Measurements from ENCODE around the gene EMILIN1. TPM values are rescaled to one million over a fixed set of nuclear protein-coding genes. Genes with fewer than 3 reads are reported as not detected.

The EMILIN1 gene
- polyA plus RNA-seq, 1 donor = 49.1 TPM

- Histone ChIP-seq H3K27me3 (ENCODE audit: control insufficient read depth, insufficient read depth, low read length) (no peaks in the 10 kb centered on the region), H3K4me1 (ENCODE audit: control insufficient read depth, insufficient read depth, low read length) (peaks cover 11% of the 10 kb centered on the region), H3K36me3 (ENCODE audit: control insufficient read depth, insufficient read depth, low read length) (peaks cover 45% of the 10 kb centered on the region), H3K9me3 (ENCODE audit: control insufficient read depth, low read depth, low read length) (no peaks in the 10 kb centered on the region), H3K4me3 (ENCODE audit: low read length) (no peak overlapping the region), H3K27ac (ENCODE audit: low read length) (no peak overlapping the region)
- 80% methylated on average over 1 of the region's 8 CpGs for WGBS (ENCODE audit: insufficient coverage, low lambda C conversion rate)
- DNase-seq = no peak
Measured at GRCh38 chr2:27053776-27054175, 24.6 kb upstream of the EMILIN1 start.

- H3K27me3 ChIP-seq (ENCODE audit: control insufficient read depth, insufficient read depth, low read length) = no peaks in the 10 kb centered on the region
- no peak overlapping the region for H3K27ac ChIP-seq (ENCODE audit: low read length)
- H3K4me3 ChIP-seq (ENCODE audit: low read length) = no peak overlapping the region
- H3K9me3 ChIP-seq (ENCODE audit: control insufficient read depth, low read depth, low read length) = no peaks in the 10 kb centered on the region
- WGBS (ENCODE audit: insufficient coverage, low lambda C conversion rate) = no CpG with 5 or more reads among the region's 11 CpGs
- peaks cover 52% of the 10 kb centered on the region for H3K36me3 ChIP-seq (ENCODE audit: control insufficient read depth, insufficient read depth, low read length)
- peaks cover 4% of the 10 kb centered on the region for H3K4me1 ChIP-seq (ENCODE audit: control insufficient read depth, insufficient read depth, low read length)
- DNase-seq = no peak
Measured at GRCh38 chr2:27054721-27055120, 23.7 kb upstream of the EMILIN1 start.

GRCh38 chr2:27057184-27057583 lies 21.2 kb upstream of the EMILIN1 start:
- H3K27me3 ChIP-seq (ENCODE audit: control insufficient read depth, insufficient read depth, low read length) = no peaks in the 10 kb centered on the region
- H3K4me3 ChIP-seq (ENCODE audit: low read length) = no peak overlapping the region
- H3K27ac ChIP-seq (ENCODE audit: low read length) = no peak overlapping the region
- no peaks in the 10 kb centered on the region for H3K9me3 ChIP-seq (ENCODE audit: control insufficient read depth, low read depth, low read length)
- peaks cover 3% of the 10 kb centered on the region for H3K4me1 ChIP-seq (ENCODE audit: control insufficient read depth, insufficient read depth, low read length)
- no peak for DNase-seq
- peaks cover 56% of the 10 kb centered on the region for H3K36me3 ChIP-seq (ENCODE audit: control insufficient read depth, insufficient read depth, low read length)
- no CpG with 5 or more reads among the region's 6 CpGs for WGBS (ENCODE audit: insufficient coverage, low lambda C conversion rate)

- no peak overlapping the region for H3K27ac ChIP-seq (ENCODE audit: low read length)
- H3K4me1 ChIP-seq (ENCODE audit: control insufficient read depth, insufficient read depth, low read length) = no peaks in the 10 kb centered on the region
- H3K4me3 ChIP-seq (ENCODE audit: low read length) = no peak overlapping the region
- H3K36me3 ChIP-seq (ENCODE audit: control insufficient read depth, insufficient read depth, low read length) = peaks cover 55% of the 10 kb centered on the region
- WGBS (ENCODE audit: insufficient coverage, low lambda C conversion rate) = no CpG with 5 or more reads among the region's 10 CpGs
- H3K9me3 ChIP-seq (ENCODE audit: control insufficient read depth, low read depth, low read length) = no peaks in the 10 kb centered on the region
- DNase-seq = no peak
- H3K27me3 ChIP-seq (ENCODE audit: control insufficient read depth, insufficient read depth, low read length) = no peaks in the 10 kb centered on the region
Measured at GRCh38 chr2:27058210-27058609, 20.2 kb upstream of the EMILIN1 start.

- Histone ChIP-seq H3K4me3 (ENCODE audit: low read length) (no peak overlapping the region), H3K27ac (ENCODE audit: low read length) (no peak overlapping the region), H3K9me3 (ENCODE audit: control insufficient read depth, low read depth, low read length) (no peaks in the 10 kb centered on the region), H3K27me3 (ENCODE audit: control insufficient read depth, insufficient read depth, low read length) (no peaks in the 10 kb centered on the region), H3K4me1 (ENCODE audit: control insufficient read depth, insufficient read depth, low read length) (no peaks in the 10 kb centered on the region), H3K36me3 (ENCODE audit: control insufficient read depth, insufficient read depth, low read length) (peaks cover 45% of the 10 kb centered on the region)
- WGBS (ENCODE audit: insufficient coverage, low lambda C conversion rate) = no CpG with 5 or more reads among the region's 15 CpGs
- no peak for DNase-seq
Measured at GRCh38 chr2:27059141-27059820, 19.1 kb upstream of the EMILIN1 start.

- Histone ChIP-seq H3K27ac (ENCODE audit: low read length) (no peak overlapping the region), H3K27me3 (ENCODE audit: control insufficient read depth, insufficient read depth, low read length) (no peaks in the 10 kb centered on the region), H3K4me1 (ENCODE audit: control insufficient read depth, insufficient read depth, low read length) (no peaks in the 10 kb centered on the region), H3K36me3 (ENCODE audit: control insufficient read depth, insufficient read depth, low read length) (peaks cover 38% of the 10 kb centered on the region), H3K9me3 (ENCODE audit: control insufficient read depth, low read depth, low read length) (no peaks in the 10 kb centered on the region), H3K4me3 (ENCODE audit: low read length) (no peak overlapping the region)
- DNase-seq = no peak
- no CpG with 5 or more reads among the region's 3 CpGs for WGBS (ENCODE audit: insufficient coverage, low lambda C conversion rate)
Measured at GRCh38 chr2:27060323-27060722, 18.1 kb upstream of the EMILIN1 start.

GRCh38 chr2:27065128-27065527 lies 13.3 kb upstream of the EMILIN1 start:
- Histone ChIP-seq H3K36me3 (ENCODE audit: control insufficient read depth, insufficient read depth, low read length) (peaks cover 43% of the 10 kb centered on the region), H3K27me3 (ENCODE audit: control insufficient read depth, insufficient read depth, low read length) (no peaks in the 10 kb centered on the region), H3K27ac (ENCODE audit: low read length) (no peak overlapping the region), H3K4me3 (ENCODE audit: low read length) (no peak overlapping the region), H3K4me1 (ENCODE audit: control insufficient read depth, insufficient read depth, low read length) (peaks cover 8% of the 10 kb centered on the region), H3K9me3 (ENCODE audit: control insufficient read depth, low read depth, low read length) (no peaks in the 10 kb centered on the region)
- DNase-seq = no peak
- WGBS (ENCODE audit: insufficient coverage, low lambda C conversion rate) = no CpG with 5 or more reads among the region's 3 CpGs

- no peak for DNase-seq
- no peak overlapping the region for H3K4me3 ChIP-seq (ENCODE audit: low read length)
- peaks cover 18% of the 10 kb centered on the region for H3K4me1 ChIP-seq (ENCODE audit: control insufficient read depth, insufficient read depth, low read length)
- H3K27ac ChIP-seq (ENCODE audit: low read length) = no peak overlapping the region
- H3K27me3 ChIP-seq (ENCODE audit: control insufficient read depth, insufficient read depth, low read length) = no peaks in the 10 kb centered on the region
- no peaks in the 10 kb centered on the region for H3K9me3 ChIP-seq (ENCODE audit: control insufficient read depth, low read depth, low read length)
- H3K36me3 ChIP-seq (ENCODE audit: control insufficient read depth, insufficient read depth, low read length) = peaks cover 41% of the 10 kb centered on the region
- whole genome bisulfite sequencing (ENCODE audit: insufficient coverage, low lambda C conversion rate) = no CpG with 5 or more reads among the region's 5 CpGs
Measured at GRCh38 chr2:27067385-27067784, 11.0 kb upstream of the EMILIN1 start.

- H3K9me3 ChIP-seq (ENCODE audit: control insufficient read depth, low read depth, low read length) = no peaks in the 10 kb centered on the region
- peaks cover 41% of the 10 kb centered on the region for H3K36me3 ChIP-seq (ENCODE audit: control insufficient read depth, insufficient read depth, low read length)
- DNase-seq = no peak
- H3K4me1 ChIP-seq (ENCODE audit: control insufficient read depth, insufficient read depth, low read length) = peaks cover 27% of the 10 kb centered on the region
- H3K27ac ChIP-seq (ENCODE audit: low read length) = no peak overlapping the region
- H3K4me3 ChIP-seq (ENCODE audit: low read length) = no peak overlapping the region
- no CpG with 5 or more reads among the region's 6 CpGs for WGBS (ENCODE audit: insufficient coverage, low lambda C conversion rate)
- H3K27me3 ChIP-seq (ENCODE audit: control insufficient read depth, insufficient read depth, low read length) = no peaks in the 10 kb centered on the region
Measured at GRCh38 chr2:27069436-27069835, 9.0 kb upstream of the EMILIN1 start.

GRCh38 chr2:27069961-27070618 lies 8.3 kb upstream of the EMILIN1 start:
- Histone ChIP-seq H3K27me3 (ENCODE audit: control insufficient read depth, insufficient read depth, low read length) (no peaks in the 10 kb centered on the region), H3K36me3 (ENCODE audit: control insufficient read depth, insufficient read depth, low read length) (peaks cover 41% of the 10 kb centered on the region), H3K4me1 (ENCODE audit: control insufficient read depth, insufficient read depth, low read length) (peaks cover 27% of the 10 kb centered on the region), H3K4me3 (ENCODE audit: low read length) (peak overlapping the region; percentile 94), H3K27ac (ENCODE audit: low read length) (no peak overlapping the region), H3K9me3 (ENCODE audit: control insufficient read depth, low read depth, low read length) (no peaks in the 10 kb centered on the region)
- WGBS (ENCODE audit: insufficient coverage, low lambda C conversion rate) = no CpG with 5 or more reads among the region's 8 CpGs
- DNase-seq = no peak
